GM06990 (cell line): Measurements from ENCODE around the gene HIPK2.

Source experiments
- DNase-seq: peaks from one replicate; pipeline ENCODE4 v3.0.0-alpha.2; 2011; ENCODE audit not compliant: insufficient read length; ENCODE audit errors: extremely low read depth
- H3K27me3 ChIP-seq: replicated peaks from 2 replicates; pipeline ENCODE4 v1.6.0; 2011; ENCODE audit warnings: low read length; ENCODE audit not compliant: control insufficient read depth, insufficient read depth
- H3K36me3 ChIP-seq: 2 replicates; pipeline ENCODE4 v1.5.1; 2011; ENCODE audit warnings: low read length; ENCODE audit not compliant: control insufficient read depth, insufficient read depth
- H3K4me3 ChIP-seq: replicated peaks from 2 replicates; pipeline ENCODE4 v1.5.1; 2011; ENCODE audit warnings: low read depth, mild to moderate bottlenecking, control low read depth, low read length
- TF ChIP-seq, protein P1 (sequence below): IDR thresholded peaks from 2 replicates; pipeline ENCODE4 v1.5.1; 2011; ENCODE audit warnings: low read length, control low read depth, mild to moderate bottlenecking, inconsistent platforms; ENCODE audit not compliant: insufficient read depth, poor library complexity, severe bottlenecking

Gene HIPK2

DNA sequence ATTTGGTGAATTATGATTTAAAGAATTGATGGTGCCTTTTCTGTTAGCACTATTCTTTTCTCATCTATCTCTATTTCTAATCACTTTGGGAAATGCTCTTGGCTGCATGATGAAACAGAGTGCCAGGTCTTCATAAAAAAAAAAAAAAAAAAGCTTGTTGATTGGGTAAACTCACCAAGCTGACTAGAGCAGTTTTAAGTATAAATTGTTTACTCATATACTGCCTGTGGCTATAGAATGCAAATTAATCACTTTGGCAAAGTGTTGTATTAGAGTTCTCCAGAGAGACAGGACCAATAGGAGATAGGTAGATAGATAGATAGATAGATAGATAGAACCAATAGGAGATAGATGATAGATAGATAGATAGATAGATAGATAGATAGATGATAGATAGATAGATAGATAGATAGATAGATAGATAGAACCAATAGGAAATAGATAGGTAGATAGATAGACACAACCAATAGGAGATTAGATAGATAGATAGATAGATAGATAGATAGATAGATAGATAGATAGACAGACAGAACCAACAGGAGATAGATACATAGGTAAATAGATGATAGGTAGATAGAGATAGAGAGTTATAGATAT, 31.1 kb upstream of the HIPK2 start:
- H3K36me3 ChIP-seq: no peaks in the 10 kb centered on the region
- no peak for DNase-seq
- H3K4me3 ChIP-seq: no peak overlapping the region
- TF ChIP-seq, protein P1, sequence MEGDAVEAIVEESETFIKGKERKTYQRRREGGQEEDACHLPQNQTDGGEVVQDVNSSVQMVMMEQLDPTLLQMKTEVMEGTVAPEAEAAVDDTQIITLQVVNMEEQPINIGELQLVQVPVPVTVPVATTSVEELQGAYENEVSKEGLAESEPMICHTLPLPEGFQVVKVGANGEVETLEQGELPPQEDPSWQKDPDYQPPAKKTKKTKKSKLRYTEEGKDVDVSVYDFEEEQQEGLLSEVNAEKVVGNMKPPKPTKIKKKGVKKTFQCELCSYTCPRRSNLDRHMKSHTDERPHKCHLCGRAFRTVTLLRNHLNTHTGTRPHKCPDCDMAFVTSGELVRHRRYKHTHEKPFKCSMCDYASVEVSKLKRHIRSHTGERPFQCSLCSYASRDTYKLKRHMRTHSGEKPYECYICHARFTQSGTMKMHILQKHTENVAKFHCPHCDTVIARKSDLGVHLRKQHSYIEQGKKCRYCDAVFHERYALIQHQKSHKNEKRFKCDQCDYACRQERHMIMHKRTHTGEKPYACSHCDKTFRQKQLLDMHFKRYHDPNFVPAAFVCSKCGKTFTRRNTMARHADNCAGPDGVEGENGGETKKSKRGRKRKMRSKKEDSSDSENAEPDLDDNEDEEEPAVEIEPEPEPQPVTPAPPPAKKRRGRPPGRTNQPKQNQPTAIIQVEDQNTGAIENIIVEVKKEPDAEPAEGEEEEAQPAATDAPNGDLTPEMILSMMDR: no peak
- H3K27me3 ChIP-seq: no peaks in the 10 kb centered on the region

DNA sequence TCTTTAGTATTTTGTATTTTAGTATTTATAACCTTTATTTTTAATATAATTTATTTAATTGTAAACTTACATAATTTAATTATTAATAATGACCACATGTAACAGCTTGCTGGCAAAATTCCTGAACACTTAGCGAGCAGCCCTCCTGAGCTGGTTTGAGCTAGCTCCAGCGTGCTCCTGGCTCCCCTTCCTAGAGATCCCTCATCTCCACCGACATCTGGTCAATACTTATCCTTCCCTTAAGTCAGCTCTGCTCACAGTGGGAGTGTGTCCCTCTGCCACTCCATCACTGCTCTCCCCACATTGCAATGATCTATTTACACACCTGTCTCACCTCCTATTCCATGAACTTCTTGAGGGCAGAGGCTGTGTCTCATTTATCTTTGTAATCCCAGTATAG, 30.6 kb upstream of the HIPK2 start:
- H3K36me3 ChIP-seq: no peaks in the 10 kb centered on the region
- H3K27me3 ChIP-seq: no peaks in the 10 kb centered on the region
- no peak overlapping the region for H3K4me3 ChIP-seq
- no peak for DNase-seq
- TF ChIP-seq, protein P1: no peak

DNA sequence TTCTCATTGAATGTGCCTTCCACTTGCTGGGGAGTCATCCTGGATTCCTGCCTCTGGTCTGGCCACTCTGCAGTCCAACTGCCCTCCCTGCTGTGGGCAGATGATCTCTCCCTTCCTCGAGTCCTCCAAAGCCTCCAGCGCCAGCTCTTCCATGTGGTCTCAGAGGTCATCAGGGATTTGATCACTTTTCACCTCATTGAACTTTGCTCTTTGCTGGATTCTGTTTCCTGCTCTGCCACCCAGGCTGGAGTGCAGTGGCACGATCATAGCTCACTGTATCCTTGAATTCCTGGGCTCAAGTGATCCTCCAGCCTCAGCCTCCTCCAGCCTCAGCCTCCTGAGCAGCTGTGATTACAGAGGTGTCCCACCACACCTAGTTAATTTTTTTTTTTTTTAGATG, 29.2 kb upstream of the HIPK2 start:
- no peaks in the 10 kb centered on the region for H3K36me3 ChIP-seq
- no peak for DNase-seq
- TF ChIP-seq, protein P1: no peak

DNA sequence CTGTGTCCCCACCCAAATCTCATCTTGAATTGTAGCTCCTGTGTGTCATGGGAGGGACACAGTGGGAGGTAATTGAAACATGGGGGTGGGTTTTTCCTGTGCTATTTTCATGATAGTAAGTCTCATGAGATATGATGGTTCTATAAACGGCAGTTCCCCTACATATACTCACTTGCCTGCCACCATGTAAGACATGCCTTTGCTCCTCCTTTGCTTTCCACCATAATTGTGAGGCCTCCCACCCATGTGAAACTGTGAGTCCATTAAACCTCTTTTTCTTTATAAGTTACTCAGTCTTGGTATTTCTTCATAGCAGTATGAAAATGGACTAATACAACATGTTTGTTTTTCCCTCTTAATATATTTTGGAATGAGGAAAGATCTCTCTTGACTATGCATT, 26.8 kb upstream of the HIPK2 start:
- TF ChIP-seq, protein P1: no peak
- H3K27me3 ChIP-seq: no peaks in the 10 kb centered on the region
- H3K36me3 ChIP-seq: no peaks in the 10 kb centered on the region
- DNase-seq: no peak
- H3K4me3 ChIP-seq: no peak overlapping the region

More for the DNA sequence above, 29.2 kb upstream of the HIPK2 start:
- Histone ChIP-seq H3K27me3 (no peaks in the 10 kb centered on the region), H3K4me3 (no peak overlapping the region)

DNA sequence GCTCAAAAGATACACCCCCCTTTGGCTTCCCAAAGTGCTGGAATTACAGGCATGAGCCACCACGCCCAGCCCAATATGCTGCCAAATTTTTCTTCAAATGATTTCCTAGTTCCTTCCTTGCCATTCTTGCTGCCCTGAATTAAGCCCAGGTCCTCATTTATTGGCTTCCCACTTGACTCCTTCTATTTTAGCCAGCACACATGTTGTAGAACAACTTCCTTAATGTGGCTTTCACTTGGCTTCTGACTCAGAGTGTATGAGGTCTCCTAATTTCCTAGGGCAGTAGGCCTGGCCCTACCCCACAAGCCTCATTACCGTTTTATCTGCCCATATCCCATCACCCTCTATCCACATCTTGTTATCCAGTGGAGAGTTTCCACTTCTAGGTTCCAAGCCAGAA, 21.8 kb upstream of the HIPK2 start:
- TF ChIP-seq, protein P1: no peak
- no peaks in the 10 kb centered on the region; the same call in 1 of the 2 replicates for H3K36me3 ChIP-seq
- H3K27me3 ChIP-seq: no peaks in the 10 kb centered on the region
- no peak for DNase-seq
- no peak overlapping the region for H3K4me3 ChIP-seq

DNA sequence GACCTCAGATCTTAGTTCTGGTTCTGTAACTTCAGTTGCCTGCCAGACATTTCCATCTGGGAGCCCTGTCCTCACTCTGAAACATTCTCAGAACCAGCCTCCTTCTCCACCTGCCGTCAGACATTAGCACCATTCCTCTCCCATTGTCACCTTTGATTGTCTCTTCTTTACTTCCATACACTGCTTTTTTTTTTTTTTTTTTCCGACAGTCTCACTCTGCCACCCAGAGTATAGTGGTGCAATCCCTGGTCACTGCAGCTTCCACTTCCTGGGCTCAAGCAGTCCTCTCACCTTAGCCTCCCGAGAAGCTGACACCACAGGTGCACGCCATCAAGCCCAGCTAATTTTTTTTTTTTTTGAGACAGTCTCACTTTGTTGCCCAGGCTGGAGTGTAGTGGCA, 21.1 kb upstream of the HIPK2 start:
- Histone ChIP-seq H3K4me3 (no peak overlapping the region), H3K27me3 (no peaks in the 10 kb centered on the region), H3K36me3 (no peaks in the 10 kb centered on the region; the same call in 1 of the 2 replicates)
- TF ChIP-seq, protein P1: no peak
- no peak for DNase-seq
